Endodermal cell (in vitro differentiated cells): ENCODE measurements around the gene MID2. TPM values are rescaled to one million over a fixed set of nuclear protein-coding genes. Genes with fewer than 3 reads are reported as not detected.
A peak's percentile ranks its signal among the peaks of the same experiment; 100 is the strongest.

ENCODE experiments used
- DNase-seq: peaks from one replicate; pipeline ENCODE4 v3.0.0-alpha.2; 2017
- H3K27ac ChIP-seq: 2 replicates; pipeline ENCODE4 v1.5.1; 2013; ENCODE audit warnings: mild to moderate bottlenecking, low read depth, low read length, moderate library complexity
- H3K27me3 ChIP-seq: 2 replicates; pipeline ENCODE4 v1.6.1; 2013; ENCODE audit warnings: mild to moderate bottlenecking, low read length, moderate library complexity; ENCODE audit not compliant: insufficient read depth, control insufficient read depth, poor library complexity, severe bottlenecking
- H3K36me3 ChIP-seq: 2 replicates; pipeline ENCODE4 v1.7.0; 2013; ENCODE audit warnings: mild to moderate bottlenecking, low read length, moderate library complexity; ENCODE audit not compliant: control insufficient read depth, insufficient read depth
- H3K4me1 ChIP-seq: one replicate; pipeline ENCODE4 v1.7.0; 2013; ENCODE audit warnings: low read length; ENCODE audit not compliant: control insufficient read depth, insufficient read depth
- H3K4me3 ChIP-seq: 2 replicates; pipeline ENCODE4 v1.5.1; 2013; ENCODE audit warnings: mild to moderate bottlenecking, low read length, moderate library complexity
- H3K9ac ChIP-seq: 2 replicates; pipeline ENCODE4 v1.6.1; 2013; ENCODE audit warnings: mild to moderate bottlenecking, low read length, moderate library complexity; ENCODE audit not compliant: poor library complexity, severe bottlenecking; ENCODE audit errors: extremely low read depth
- H3K9me3 ChIP-seq: 2 replicates; pipeline ENCODE4 v1.6.1; 2013; ENCODE audit warnings: mild to moderate bottlenecking, low read length, moderate library complexity; ENCODE audit not compliant: control insufficient read depth
- H3K27ac Mint-ChIP-seq: 2 replicates; pipeline ENCODE4 v1.8.0; 2020; ENCODE audit warnings: mixed read lengths
- H3K27me3 Mint-ChIP-seq: 2 replicates; pipeline ENCODE4 v1.8.0; 2021; ENCODE audit warnings: mild to moderate bottlenecking, mixed read lengths; ENCODE audit not compliant: insufficient read depth
- H3K36me3 Mint-ChIP-seq: 2 replicates; pipeline ENCODE4 v1.8.0; 2020; ENCODE audit warnings: low read depth, mixed read lengths
- H3K4me1 Mint-ChIP-seq: 2 replicates; pipeline ENCODE4 v1.8.0; 2020; ENCODE audit warnings: mixed read lengths
- H3K4me3 Mint-ChIP-seq: 2 replicates; pipeline ENCODE4 v1.8.0; 2020; ENCODE audit warnings: mild to moderate bottlenecking, moderate library complexity, mixed read lengths
- H3K9me3 Mint-ChIP-seq: 2 replicates; pipeline ENCODE4 v1.8.0; 2020; ENCODE audit warnings: mild to moderate bottlenecking, mixed read lengths
- WGBS, 2 experiments: methylation state at CpG; one replicate each; pipeline versions ENCODE4 v1.1.5 to v1.1.7; 2013; ENCODE audit warnings: missing lambda C conversion rate in 2 of 2, mixed read lengths in 1 of 2; ENCODE audit not compliant: insufficient coverage in 1 of 2, insufficient read length in 1 of 2; 5-methylcytosine and 5-hydroxymethylcytosine counted together
- total RNA-seq, 2 donors: library from RNA; stranded (reverse); fragmentation: NEBNext Ultra II Directional in 1 of 2; extraction: Animal tissue kit (Norgen Biotek cat#: 25700) in 1 of 2; gene quantifications; 2 replicates in 1 of 2; 3 replicates in 1 of 2; pipeline ENCODE4 v1.2.1, GENCODE V29; 2021
- TF ChIP-seq, protein P1 (sequence below): fragments of 200-600 bp; sonication (generic); conservative IDR thresholded peaks from 2 replicates; pipeline ENCODE4 v1.5.0; 2021; ENCODE audit warnings: antibody characterized with exemption, mild to moderate bottlenecking

Gene MID2
- total RNA-seq, 2 donors from 2014 or later: 5.2 to 10.0 TPM

DNA sequence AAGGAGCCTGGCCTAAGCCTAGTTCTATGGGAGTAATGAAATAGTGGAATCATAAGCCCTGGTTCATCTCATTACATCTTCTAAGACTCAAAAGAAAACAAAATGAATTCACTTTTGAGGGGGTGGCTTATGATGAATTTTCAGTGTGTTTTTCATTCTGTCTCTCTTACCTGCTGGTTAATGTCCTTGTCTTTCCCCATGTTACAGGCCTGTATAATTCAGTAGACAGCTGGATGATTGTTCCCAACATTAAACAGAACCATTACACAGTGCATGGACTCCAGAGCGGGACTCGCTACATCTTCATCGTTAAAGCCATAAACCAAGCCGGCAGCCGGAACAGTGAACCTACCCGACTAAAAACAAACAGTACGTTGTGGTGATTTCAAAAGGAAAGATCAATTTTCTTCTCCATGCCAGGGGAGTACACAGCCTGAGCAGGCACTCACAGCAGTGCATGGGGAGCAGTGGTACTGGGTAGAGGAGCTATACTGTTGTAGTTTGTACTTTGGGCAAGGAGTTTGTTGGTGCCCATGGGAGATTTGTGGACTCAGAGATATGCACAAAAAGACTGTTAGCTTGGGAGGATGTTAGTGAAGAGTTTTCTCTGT is 98.6 kb downstream of the MID2 start:
- Histone ChIP-seq H3K4me1 (no peaks in the 10 kb centered on the region), H3K9ac (no peak overlapping the region), H3K9me3 (no peaks in the 10 kb centered on the region), H3K27me3 (no peaks in the 10 kb centered on the region), H3K36me3 (peaks cover 6% of the 10 kb centered on the region), H3K27ac (no peak overlapping the region), H3K4me3 (no peak overlapping the region)
- Mint-ChIP-seq H3K27ac (no peak overlapping the region), H3K4me3 (no peak overlapping the region), H3K9me3 (no peaks in the 10 kb centered on the region), H3K27me3 (peaks cover 7% of the 10 kb centered on the region), H3K4me1 (peaks cover 8% of the 10 kb centered on the region), H3K36me3 (peaks cover 1% of the 10 kb centered on the region)
- 98 to 100% methylated on average over 1 to 7 of the region's 7 CpGs for WGBS, 2 experiments
- TF ChIP-seq, protein P1, sequence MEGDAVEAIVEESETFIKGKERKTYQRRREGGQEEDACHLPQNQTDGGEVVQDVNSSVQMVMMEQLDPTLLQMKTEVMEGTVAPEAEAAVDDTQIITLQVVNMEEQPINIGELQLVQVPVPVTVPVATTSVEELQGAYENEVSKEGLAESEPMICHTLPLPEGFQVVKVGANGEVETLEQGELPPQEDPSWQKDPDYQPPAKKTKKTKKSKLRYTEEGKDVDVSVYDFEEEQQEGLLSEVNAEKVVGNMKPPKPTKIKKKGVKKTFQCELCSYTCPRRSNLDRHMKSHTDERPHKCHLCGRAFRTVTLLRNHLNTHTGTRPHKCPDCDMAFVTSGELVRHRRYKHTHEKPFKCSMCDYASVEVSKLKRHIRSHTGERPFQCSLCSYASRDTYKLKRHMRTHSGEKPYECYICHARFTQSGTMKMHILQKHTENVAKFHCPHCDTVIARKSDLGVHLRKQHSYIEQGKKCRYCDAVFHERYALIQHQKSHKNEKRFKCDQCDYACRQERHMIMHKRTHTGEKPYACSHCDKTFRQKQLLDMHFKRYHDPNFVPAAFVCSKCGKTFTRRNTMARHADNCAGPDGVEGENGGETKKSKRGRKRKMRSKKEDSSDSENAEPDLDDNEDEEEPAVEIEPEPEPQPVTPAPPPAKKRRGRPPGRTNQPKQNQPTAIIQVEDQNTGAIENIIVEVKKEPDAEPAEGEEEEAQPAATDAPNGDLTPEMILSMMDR: no peak
- DNase-seq: no peak

DNA sequence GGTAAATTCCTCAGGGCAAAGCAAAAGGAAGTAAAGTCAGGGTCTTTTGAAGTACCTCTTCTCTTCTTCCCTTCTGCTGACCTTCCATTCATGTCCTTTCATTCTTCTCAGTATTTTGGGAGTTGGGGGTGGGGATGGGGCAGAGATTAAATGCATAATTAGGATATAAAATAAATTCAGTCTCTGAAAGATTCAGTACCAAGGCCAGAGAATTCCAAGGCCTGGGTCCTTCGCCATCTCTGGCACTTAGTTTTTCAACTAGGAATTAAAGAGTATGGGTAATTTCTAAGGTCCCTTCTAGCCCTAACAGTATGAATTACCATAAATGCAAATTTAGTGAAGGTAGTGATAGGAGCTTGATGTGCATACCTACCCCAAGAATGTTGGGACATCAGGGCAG is 108.6 kb downstream of the MID2 start:
- no peak overlapping the region for H3K4me3 Mint-ChIP-seq
- no peak for DNase-seq
- H3K27ac ChIP-seq: no peak overlapping the region
- H3K27me3 ChIP-seq: no peaks in the 10 kb centered on the region
- WGBS, 2 experiments: 100% methylated on average over 1 of the region's 1 CpG; no CpG with 5 or more reads in 1 of the 2 experiments
- peaks cover 10% of the 10 kb centered on the region for H3K4me1 Mint-ChIP-seq
- H3K9me3 ChIP-seq: no peaks in the 10 kb centered on the region
- no peaks in the 10 kb centered on the region for H3K36me3 Mint-ChIP-seq
- no peak overlapping the region for H3K4me3 ChIP-seq
- H3K36me3 ChIP-seq: no peaks in the 10 kb centered on the region
- peaks cover 17% of the 10 kb centered on the region for H3K27me3 Mint-ChIP-seq
- H3K9ac ChIP-seq: no peak overlapping the region
- no peak overlapping the region for H3K27ac Mint-ChIP-seq
- TF ChIP-seq, protein P1: no peak
- no peaks in the 10 kb centered on the region for H3K9me3 Mint-ChIP-seq
- H3K4me1 ChIP-seq: no peaks in the 10 kb centered on the region

DNA sequence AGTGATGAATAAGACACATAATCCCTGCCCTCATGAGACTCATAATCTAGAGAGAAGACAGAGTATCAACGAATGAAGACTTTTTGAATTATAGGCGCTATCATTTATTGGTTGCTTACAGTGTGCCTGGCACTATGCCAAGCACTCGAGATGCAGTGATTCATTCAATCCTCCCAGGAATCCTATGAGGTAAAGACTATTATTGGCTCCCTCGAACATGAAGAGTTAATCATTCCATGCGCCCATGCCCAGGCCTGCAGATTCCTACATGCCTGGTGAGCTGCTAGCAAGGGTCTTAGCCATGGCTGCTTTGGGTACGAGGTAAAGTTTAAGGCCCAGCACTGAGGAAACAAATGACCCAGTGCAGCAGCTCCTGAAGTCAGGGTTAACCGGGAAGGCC is 109.5 kb downstream of the MID2 start:
- TF ChIP-seq, protein P1: no peak
- H3K4me3 Mint-ChIP-seq: peak overlapping the region; percentile 80
- H3K36me3 Mint-ChIP-seq: peaks cover 2% of the 10 kb centered on the region
- Histone ChIP-seq H3K36me3 (no peaks in the 10 kb centered on the region), H3K9me3 (no peaks in the 10 kb centered on the region), H3K27ac (no peak overlapping the region), H3K9ac (no peak overlapping the region), H3K4me3 (no peak overlapping the region), H3K27me3 (no peaks in the 10 kb centered on the region), H3K4me1 (no peaks in the 10 kb centered on the region)
- WGBS, 2 experiments: 79 to 94% methylated on average over 3 to 7 of the region's 7 CpGs
- H3K9me3 Mint-ChIP-seq: no peaks in the 10 kb centered on the region
- H3K27ac Mint-ChIP-seq: no peak overlapping the region
- H3K4me1 Mint-ChIP-seq: peaks cover 8% of the 10 kb centered on the region
- H3K27me3 Mint-ChIP-seq: peaks cover 14% of the 10 kb centered on the region
- no peak for DNase-seq
